SK-N-SH (cell line): Measurements from ENCODE around the gene PRPF6.
A peak's percentile ranks its signal among the peaks of the same experiment; 100 is the strongest.

Experiments used
- CHD2 ChIP-seq: fragments of 150-350 bp; IDR thresholded peaks from 2 replicates; pipeline ENCODE4 v1.6.1; 2018; ENCODE audit warnings: low read length; ENCODE audit not compliant: partially characterized antibody
- ELF1 ChIP-seq: IDR thresholded peaks from 2 replicates; pipeline ENCODE4 v1.4.0; 2012
- NFIC ChIP-seq: IDR thresholded peaks from 2 replicates; pipeline ENCODE4 v1.4.0; 2012; ENCODE audit warnings: borderline replicate concordance
- RAD21 ChIP-seq: IDR thresholded peaks from 2 replicates; pipeline ENCODE4 v1.6.1; 2012; ENCODE audit warnings: mild to moderate bottlenecking, low read length
- SMC3 ChIP-seq: IDR thresholded peaks from 2 replicates; pipeline ENCODE4 v1.6.1; 2012; ENCODE audit warnings: low read depth, low read length, improper control_type of control experiment
- TAF1 ChIP-seq: IDR thresholded peaks from 2 replicates; pipeline ENCODE4 v1.6.1; 2012; ENCODE audit warnings: low read depth, mild to moderate bottlenecking, low read length, moderate library complexity, borderline replicate concordance
- TCF12 ChIP-seq: IDR thresholded peaks from 2 replicates; pipeline ENCODE4 v1.4.0; 2012
- YY1 ChIP-seq: IDR thresholded peaks from 2 replicates; pipeline ENCODE4 v1.4.0; 2012; ENCODE audit warnings: low read depth, mild to moderate bottlenecking
- TF ChIP-seq, protein P1 (sequence below): fragments of 200-600 bp; sonication (generic); IDR thresholded peaks from 2 replicates; pipeline ENCODE4 v1.6.1; 2017; ENCODE audit warnings: antibody characterized with exemption, mild to moderate bottlenecking, moderate library complexity
- TF ChIP-seq, protein P2 (sequence below): IDR thresholded peaks from 2 replicates; pipeline ENCODE4 v1.6.1; 2012; ENCODE audit warnings: mild to moderate bottlenecking, low read depth, low read length, moderate library complexity
- TF ChIP-seq, protein P3 (sequence below): fragments of 150-350 bp; IDR thresholded peaks from 2 replicates; pipeline ENCODE4 v1.6.1; 2017; ENCODE audit warnings: antibody characterized with exemption, low read length, low read depth, borderline replicate concordance
- TF ChIP-seq, protein P4 (sequence below): IDR thresholded peaks from 2 replicates; pipeline ENCODE4 v1.4.0; 2012; ENCODE audit warnings: low read depth

GRCh38 chr20:64069614-64070243, 88.8 kb downstream of the PRPF6 start:
- TF ChIP-seq, protein P1, sequence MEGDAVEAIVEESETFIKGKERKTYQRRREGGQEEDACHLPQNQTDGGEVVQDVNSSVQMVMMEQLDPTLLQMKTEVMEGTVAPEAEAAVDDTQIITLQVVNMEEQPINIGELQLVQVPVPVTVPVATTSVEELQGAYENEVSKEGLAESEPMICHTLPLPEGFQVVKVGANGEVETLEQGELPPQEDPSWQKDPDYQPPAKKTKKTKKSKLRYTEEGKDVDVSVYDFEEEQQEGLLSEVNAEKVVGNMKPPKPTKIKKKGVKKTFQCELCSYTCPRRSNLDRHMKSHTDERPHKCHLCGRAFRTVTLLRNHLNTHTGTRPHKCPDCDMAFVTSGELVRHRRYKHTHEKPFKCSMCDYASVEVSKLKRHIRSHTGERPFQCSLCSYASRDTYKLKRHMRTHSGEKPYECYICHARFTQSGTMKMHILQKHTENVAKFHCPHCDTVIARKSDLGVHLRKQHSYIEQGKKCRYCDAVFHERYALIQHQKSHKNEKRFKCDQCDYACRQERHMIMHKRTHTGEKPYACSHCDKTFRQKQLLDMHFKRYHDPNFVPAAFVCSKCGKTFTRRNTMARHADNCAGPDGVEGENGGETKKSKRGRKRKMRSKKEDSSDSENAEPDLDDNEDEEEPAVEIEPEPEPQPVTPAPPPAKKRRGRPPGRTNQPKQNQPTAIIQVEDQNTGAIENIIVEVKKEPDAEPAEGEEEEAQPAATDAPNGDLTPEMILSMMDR, result peak; percentile 76
- TF ChIP-seq TAF1 (no peak), CHD2 (no peak), YY1 (no peak), SMC3 (peak; percentile 43), RAD21 (peak; percentile 41), TCF12 (no peak), ELF1 (no peak), NFIC (no peak)
- TF ChIP-seq, protein P2, sequence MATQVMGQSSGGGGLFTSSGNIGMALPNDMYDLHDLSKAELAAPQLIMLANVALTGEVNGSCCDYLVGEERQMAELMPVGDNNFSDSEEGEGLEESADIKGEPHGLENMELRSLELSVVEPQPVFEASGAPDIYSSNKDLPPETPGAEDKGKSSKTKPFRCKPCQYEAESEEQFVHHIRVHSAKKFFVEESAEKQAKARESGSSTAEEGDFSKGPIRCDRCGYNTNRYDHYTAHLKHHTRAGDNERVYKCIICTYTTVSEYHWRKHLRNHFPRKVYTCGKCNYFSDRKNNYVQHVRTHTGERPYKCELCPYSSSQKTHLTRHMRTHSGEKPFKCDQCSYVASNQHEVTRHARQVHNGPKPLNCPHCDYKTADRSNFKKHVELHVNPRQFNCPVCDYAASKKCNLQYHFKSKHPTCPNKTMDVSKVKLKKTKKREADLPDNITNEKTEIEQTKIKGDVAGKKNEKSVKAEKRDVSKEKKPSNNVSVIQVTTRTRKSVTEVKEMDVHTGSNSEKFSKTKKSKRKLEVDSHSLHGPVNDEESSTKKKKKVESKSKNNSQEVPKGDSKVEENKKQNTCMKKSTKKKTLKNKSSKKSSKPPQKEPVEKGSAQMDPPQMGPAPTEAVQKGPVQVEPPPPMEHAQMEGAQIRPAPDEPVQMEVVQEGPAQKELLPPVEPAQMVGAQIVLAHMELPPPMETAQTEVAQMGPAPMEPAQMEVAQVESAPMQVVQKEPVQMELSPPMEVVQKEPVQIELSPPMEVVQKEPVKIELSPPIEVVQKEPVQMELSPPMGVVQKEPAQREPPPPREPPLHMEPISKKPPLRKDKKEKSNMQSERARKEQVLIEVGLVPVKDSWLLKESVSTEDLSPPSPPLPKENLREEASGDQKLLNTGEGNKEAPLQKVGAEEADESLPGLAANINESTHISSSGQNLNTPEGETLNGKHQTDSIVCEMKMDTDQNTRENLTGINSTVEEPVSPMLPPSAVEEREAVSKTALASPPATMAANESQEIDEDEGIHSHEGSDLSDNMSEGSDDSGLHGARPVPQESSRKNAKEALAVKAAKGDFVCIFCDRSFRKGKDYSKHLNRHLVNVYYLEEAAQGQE, result no peak
- TF ChIP-seq, protein P3, sequence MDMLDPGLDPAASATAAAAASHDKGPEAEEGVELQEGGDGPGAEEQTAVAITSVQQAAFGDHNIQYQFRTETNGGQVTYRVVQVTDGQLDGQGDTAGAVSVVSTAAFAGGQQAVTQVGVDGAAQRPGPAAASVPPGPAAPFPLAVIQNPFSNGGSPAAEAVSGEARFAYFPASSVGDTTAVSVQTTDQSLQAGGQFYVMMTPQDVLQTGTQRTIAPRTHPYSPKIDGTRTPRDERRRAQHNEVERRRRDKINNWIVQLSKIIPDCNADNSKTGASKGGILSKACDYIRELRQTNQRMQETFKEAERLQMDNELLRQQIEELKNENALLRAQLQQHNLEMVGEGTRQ, result no peak
- TF ChIP-seq, protein P4, sequence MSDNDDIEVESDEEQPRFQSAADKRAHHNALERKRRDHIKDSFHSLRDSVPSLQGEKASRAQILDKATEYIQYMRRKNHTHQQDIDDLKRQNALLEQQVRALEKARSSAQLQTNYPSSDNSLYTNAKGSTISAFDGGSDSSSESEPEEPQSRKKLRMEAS, result no peak
